Neutrophil (primary cell): ENCODE results near the gene ABR.

Experiments
- H3K27ac ChIP-seq: fragments of 200-600 bp; sonication (generic); 2 replicates; pipeline ENCODE4 v1.5.1; 2016; ENCODE audit warnings: mild to moderate bottlenecking, moderate library complexity
- H3K27me3 ChIP-seq: fragments of 200-600 bp; sonication (generic); 2 replicates; pipeline ENCODE4 v1.6.0; 2016; ENCODE audit warnings: mild to moderate bottlenecking
- H3K36me3 ChIP-seq: fragments of 200-600 bp; sonication (generic); 2 replicates; pipeline ENCODE4 v1.5.1; 2017
- H3K4me1 ChIP-seq, 2 experiments: fragments of 200-600 bp in 1 of 2; sonication (generic) in 1 of 2; 1 replicate in 1 of 2; 2 replicates in 1 of 2; pipeline versions ENCODE4 v1.5.1 to v1.6.1; 2013 to 2016; ENCODE audit warnings: low read depth in 1 of 2, low read length in 1 of 2, mild to moderate bottlenecking in 1 of 2, moderate library complexity in 1 of 2; ENCODE audit not compliant: control insufficient read depth in 1 of 2, insufficient read depth in 1 of 2
- H3K4me3 ChIP-seq, 2 experiments: fragments of 200-600 bp in 1 of 2; sonication (generic) in 1 of 2; 1 replicate in 1 of 2; 2 replicates in 1 of 2; pipeline ENCODE4 v1.5.1; 2013 to 2016; ENCODE audit warnings: low read depth in 1 of 2, low read length in 1 of 2, mild to moderate bottlenecking in 1 of 2, moderate library complexity in 1 of 2
- H3K9me3 ChIP-seq: fragments of 200-600 bp; sonication (generic); 2 replicates; pipeline ENCODE4 v1.5.1; 2016
- CTCF ChIP-seq: fragments of 200-600 bp; sonication (generic); IDR thresholded peaks from 2 replicates; pipeline ENCODE4 v1.5.1; 2016; ENCODE audit warnings: antibody characterized with exemption

Gene ABR

GRCh38 chr17:1032391-1032790, 147.4 kb downstream of the ABR start:
- peaks cover 66% of the 10 kb centered on the region for H3K36me3 ChIP-seq
- H3K4me3 ChIP-seq: no peak overlapping the region
- TF ChIP-seq CTCF: no peak
- no peaks in the 10 kb centered on the region for H3K9me3 ChIP-seq
- peaks cover 0 to 3% of the 10 kb centered on the region in 2 experiments for H3K4me1 ChIP-seq
- H3K27me3 ChIP-seq: no peaks in the 10 kb centered on the region
- no peak overlapping the region for H3K27ac ChIP-seq

- TF ChIP-seq CTCF: no peak
- H3K9me3 ChIP-seq: no peaks in the 10 kb centered on the region
- H3K27ac ChIP-seq: no peak overlapping the region
- peaks cover 68% of the 10 kb centered on the region for H3K36me3 ChIP-seq
- no peak overlapping the region for H3K4me3 ChIP-seq
- no peaks in the 10 kb centered on the region for H3K27me3 ChIP-seq
- peaks cover 0 to 3% of the 10 kb centered on the region in 2 experiments for H3K4me1 ChIP-seq
Measured at GRCh38 chr17:1031711-1032110, 148.1 kb downstream of the ABR start.

DNA sequence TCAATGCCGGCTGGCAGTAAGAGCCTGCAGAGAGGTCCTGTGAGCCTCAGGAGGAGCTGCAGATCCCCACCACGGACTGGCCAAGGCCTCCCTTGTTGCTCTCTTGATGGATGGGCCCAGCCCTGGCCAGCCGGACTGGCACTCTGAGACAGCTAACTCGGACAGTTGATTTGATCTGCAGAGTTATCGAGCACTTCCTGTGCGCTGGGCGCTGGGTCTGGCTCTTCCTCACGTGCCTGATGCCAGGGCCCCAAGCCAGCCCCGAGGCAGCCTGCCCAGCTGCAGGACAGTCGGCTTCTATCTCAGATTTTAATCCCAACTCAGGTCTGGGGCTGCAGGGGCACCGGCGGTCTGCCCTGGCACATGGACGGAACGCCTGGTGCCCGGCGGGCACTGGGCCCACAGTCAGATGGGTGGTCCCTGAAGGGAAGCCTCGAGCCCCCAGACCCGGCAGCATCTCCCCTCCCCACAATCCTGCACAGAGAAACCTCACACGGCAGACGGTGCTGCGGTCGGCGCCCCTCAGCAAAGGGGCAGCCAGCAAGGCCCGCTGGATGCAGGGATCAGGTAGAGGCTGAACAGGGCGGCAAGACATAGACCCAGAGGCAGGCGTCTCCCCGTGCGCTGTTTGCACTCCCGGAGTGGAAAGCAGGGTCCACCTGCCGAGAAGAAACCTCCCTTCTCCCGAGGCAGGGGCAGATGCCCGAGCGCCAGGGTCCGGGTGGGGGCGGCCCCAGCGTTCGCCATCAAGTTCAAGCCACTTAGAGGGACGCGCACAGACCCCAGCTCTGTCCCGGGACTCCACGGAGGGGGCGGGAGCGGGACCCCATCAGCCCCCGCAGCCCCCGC, 148.9 kb downstream of the ABR start:
- TF ChIP-seq CTCF: no peak
- Histone ChIP-seq H3K27ac (no peak overlapping the region), H3K27me3 (no peaks in the 10 kb centered on the region), H3K9me3 (no peaks in the 10 kb centered on the region), H3K4me3 (no peak overlapping the region), H3K36me3 (peaks cover 76% of the 10 kb centered on the region), H3K4me1 (peaks cover 0 to 3% of the 10 kb centered on the region in 2 experiments)

- Histone ChIP-seq H3K9me3 (no peaks in the 10 kb centered on the region), H3K36me3 (peaks cover 82% of the 10 kb centered on the region), H3K4me1 (peaks cover 0 to 3% of the 10 kb centered on the region in 2 experiments), H3K27me3 (no peaks in the 10 kb centered on the region), H3K4me3 (no peak overlapping the region), H3K27ac (no peak overlapping the region)
- no peak for TF ChIP-seq CTCF
Measured at GRCh38 chr17:1029922-1030644, 149.7 kb downstream of the ABR start.

DNA sequence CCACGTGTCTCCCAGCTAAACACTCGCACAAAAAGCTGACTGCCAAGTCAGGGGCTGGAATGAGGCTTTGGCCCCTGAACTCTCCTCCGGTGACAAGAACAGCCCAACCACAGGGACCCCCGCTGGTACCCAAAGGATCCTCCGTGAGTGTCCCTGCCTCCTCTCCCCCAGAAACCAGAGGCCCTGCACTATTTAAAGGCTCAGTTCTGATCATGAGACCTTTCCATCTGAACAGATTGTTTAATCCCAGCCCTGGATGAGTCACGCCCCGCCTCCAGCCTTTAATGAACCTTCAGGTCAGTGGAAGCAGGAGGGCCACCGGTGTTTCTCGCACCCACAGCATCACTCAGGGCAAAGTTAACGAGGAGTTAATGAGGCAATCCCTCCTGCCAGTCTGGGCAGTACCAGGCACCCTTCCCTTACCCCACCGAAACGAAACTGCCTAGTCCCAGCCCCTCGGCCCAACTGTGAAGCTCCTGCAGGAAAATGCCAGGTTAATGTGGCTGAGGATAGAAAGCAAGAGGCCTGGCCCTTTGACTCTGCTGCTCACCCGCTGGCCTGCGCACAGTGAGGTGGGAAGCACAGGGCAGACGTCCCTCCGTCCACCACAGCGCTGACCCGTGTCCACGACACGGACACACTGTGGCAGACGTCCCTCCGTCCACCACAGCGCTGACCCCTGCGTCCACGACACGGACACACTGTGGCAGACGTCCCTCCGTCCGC, 150.4 kb downstream of the ABR start:
- Histone ChIP-seq H3K4me3 (no peak overlapping the region), H3K27me3 (no peaks in the 10 kb centered on the region), H3K4me1 (peaks cover 0 to 3% of the 10 kb centered on the region in 2 experiments), H3K36me3 (peaks cover 76% of the 10 kb centered on the region), H3K27ac (no peak overlapping the region), H3K9me3 (no peaks in the 10 kb centered on the region)
- TF ChIP-seq CTCF: no peak
